Ovary (tissue), 3 donors: Measurements from ENCODE around the gene SLAMF9.

Experiments used
- CTCF ChIP-seq, 3 donors: fragments of 450-650 bp in 2 of 3; fragments of 200-600 bp in 1 of 3; IDR thresholded peaks; one replicate each; pipeline versions ENCODE4 v1.5.1 to v1.8.0; 2016 to 2022; ENCODE audit warnings: antibody characterized with exemption in 3 of 3, mild to moderate bottlenecking in 1 of 3
- POLR2A ChIP-seq: fragments of 450-650 bp; IDR thresholded peaks from one replicate; pipeline ENCODE4 v1.6.1; 2017; ENCODE audit warnings: antibody characterized with exemption, mild to moderate bottlenecking, moderate library complexity
- donor health status: DM: no; HTN: no; CAD: no.

- TF ChIP-seq POLR2A (no peak), CTCF (IDR thresholded peaks at IDR 0.05) (no peak)
These were observed 26.7 kb upstream of the SLAMF9 start for GRCh38 chr1:159980786-159981185.
